Measurements from ENCODE around the gene SPR.

SPR gene

DNA sequence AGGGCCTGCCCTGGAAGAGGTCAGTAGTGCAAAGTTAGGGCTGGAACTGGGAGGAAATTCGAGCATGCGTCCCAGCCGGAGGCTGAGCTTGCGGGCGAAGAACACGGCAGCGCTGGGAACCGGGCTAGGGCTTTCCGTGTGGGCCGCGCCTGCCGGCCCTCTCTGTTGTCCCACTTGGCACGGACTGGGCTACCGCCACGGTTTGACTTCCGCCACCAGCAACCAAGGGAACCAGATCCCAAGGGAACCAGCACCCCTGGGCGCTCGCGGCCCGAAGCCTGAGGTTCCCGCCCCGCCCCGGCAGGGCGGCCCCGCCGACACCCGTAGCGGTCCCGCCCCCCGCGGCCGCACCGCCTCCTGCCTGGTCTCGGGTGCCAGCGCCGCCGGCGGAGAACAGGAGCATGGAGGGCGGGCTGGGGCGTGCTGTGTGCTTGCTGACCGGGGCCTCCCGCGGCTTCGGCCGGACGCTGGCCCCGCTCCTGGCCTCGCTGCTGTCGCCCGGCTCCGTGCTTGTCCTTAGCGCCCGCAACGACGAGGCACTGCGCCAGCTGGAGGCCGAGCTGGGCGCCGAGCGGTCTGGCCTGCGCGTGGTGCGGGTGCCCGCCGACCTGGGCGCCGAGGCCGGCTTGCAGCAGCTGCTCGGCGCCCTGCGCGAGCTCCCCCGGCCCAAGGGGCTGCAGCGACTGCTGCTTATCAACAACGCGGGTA is at the start of gene SPR:
SPR (plus strand) TSS at position 377 of the 708 bp plus-strand sequence; CDS start at position 402, 25 bp downstream.
- DNase-seq, result peak; percentile 59

DNA sequence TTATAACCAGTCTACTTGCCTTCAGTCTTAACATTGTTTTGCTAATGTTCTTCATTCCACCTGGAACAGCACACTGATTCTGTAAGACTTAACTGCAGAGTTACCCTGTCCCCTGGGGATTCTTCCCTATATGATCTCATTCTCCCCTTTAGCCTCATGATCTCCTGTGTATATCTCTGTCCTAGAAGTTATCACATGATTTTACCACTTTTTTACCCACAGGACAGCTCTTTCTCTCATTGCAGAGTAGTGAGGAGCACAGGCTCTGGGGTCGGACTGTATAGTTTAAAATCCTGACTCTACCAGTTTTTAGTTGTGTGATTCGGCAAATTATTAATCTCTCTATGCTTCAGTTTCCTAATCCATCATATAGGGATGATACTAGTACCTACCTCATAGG is 47.1 kb upstream of the SPR start:
- DNase-seq, result no peak

- no peak for DNase-seq
Observed at GRCh38 chr2:72841462-72842125, 45.6 kb upstream of the SPR start.

DNA sequence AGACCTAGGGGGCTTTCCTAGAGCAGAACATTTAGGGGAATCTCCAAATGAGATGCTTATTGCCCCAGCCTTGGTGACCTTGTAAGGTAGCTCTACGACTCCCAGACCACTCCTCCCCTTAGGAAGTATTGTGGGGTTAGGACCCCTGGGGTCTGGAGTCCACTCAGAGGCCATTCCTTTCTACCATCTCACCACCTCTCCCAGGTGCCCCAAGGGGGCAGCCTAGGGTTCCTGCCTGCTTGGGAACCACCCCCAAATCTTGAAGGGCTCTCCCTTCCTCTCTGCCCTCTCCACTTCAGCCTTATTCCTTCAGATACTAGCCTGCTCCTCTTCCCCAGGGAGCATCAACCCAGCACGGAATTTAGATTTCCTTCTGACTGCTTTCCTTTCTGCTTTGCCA is 43.9 kb upstream of the SPR start:
- no peak for DNase-seq

DNA sequence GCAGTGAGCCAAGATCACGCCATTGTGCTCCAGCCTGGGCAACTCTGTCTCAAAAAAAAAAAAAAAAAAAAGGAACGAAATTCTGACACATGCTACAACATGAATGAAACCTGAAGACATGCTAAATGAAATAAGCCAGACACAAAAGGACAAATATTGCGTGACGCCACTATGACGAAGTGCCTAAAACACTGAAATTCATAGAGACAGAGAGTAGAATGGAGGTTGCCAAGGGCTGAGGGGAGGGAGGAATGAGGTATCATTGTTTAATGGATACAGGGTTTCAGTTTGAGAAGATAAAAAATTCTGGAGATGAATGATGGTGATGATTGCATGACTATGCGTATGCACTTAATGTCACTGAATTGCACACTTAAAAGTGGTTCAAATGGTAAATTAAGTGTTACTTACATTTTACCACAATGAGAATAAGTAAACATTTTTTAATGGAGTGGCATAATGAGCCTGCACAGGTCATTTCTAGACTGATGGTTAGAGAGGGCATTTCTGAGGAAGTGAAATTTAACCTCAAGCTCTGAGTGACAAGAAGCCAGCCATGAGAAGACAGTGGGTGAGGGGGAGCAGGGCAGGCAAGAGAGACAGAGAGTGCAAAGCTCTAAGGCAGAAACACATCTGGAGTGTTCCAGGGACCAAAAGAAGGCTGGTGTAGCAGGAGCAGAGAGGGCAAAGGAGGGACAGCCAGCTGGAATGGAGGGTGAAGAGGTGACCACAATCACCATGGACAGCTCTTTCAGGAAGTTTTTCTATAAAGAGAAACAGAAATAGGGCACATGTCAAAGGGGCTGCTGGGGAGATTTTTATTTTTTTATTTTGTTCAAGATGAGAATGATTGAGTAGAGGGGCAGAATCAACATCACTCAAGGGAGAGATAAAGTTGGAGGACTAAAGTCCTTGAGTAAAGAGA is 40.8 kb upstream of the SPR start:
- DNase-seq, result no peak

- no peak for DNase-seq
Observed at GRCh38 chr2:72847534-72848315, 39.5 kb upstream of the SPR start.

DNA sequence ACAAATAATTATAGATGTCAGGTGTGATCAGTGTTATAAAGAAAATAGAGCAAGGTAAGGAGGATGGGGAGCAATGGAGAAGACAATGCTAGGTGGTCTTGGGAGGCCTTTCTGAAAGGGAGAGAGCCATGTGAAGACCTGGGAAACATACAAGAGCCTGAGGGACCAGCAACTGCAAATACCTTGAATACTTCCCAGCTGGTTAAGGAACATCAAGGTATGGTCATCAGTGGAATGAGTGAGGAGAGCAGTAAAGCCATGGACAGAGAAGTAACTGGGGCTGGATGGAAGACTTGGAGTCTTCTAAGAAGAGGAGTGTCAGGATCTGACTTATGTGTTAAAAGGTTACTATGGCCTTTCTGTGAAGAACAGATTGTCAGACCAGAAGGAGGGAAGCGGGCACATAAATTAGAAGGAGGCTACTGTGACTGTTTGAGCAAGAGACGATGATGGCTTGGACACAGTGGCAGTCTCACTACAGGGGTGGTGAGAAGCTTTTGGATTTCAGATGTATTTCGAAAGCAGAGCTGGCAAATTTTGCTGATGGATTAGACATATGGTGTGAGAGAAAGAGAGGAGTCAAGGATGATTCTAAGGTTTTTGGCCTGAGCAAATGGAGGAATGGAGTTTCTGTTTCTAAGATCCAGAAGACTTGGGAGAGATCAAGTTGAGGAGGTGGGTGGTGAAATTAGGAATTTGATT is 38.6 kb upstream of the SPR start:
- no peak for DNase-seq

- no peak for DNase-seq
Observed at GRCh38 chr2:72849138-72849462, 38.1 kb upstream of the SPR start.

DNA sequence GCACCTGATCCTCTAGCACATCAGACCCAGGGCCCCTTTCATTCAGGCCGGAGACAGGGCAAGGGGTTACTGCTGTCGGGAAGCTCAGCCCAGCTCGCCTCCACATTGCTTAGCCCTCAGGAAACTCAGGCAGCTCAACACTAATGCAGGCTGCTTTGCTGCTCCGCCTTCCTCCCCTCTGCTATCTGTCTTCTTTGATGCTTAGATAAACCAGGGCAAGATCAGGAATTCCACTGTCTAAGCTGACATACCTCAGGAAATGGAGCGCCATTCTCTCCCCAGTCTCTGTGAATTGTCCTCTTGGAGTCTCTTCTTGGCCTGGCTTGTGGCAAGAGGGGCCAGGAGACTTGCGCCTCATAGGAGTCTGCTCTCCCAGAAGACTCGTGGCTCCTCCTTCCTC is 35.9 kb upstream of the SPR start:
- no peak for DNase-seq

GRCh38 chr2:72859831-72860262 is 27.4 kb upstream of the SPR start:
- DNase-seq, result peak; percentile 50

GRCh38 chr2:72862239-72862988 is 24.8 kb upstream of the SPR start:
- DNase-seq, result peak; percentile 86

- DNase-seq, result no peak
Observed at GRCh38 chr2:72863046-72863445, 24.2 kb upstream of the SPR start.

- DNase-seq, result peak; percentile 32
Observed at GRCh38 chr2:72864500-72864899, 22.7 kb upstream of the SPR start.

DNA sequence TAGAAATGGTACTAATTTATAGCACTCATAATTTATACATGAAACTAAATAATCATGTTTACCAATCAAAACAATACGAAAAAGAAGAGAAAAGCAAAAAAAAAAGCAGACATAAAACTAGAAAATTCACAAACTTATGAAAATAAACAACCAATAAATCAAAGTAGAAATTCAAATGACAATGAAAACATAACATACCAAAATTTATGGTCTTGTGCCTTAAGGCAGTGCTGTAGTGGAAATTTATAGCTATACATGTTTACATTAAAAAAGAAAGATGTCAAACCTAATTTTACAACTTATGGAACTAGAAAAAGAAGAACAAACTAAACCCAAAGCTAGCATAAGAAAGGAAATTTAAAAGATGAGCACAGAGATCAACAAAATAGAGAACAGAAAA is 16.1 kb upstream of the SPR start:
- no peak for DNase-seq

DNA sequence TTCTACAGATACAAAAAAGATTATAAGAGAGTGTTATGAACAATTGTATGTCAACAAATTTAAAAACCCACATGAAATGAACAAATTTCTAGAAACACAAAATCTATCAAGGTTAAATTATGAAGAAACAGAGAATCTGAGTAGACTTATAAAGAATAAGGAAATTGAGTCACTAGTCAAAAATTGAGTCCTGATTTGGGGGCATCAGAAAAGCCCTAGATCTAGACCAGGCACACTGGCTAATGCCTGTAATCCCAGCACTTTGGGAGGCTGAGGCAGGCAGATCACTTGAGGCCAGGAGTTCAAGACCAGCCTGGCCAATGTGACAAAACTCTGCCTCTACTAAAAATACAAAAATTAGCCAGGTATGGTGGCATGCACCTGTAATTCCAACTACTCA is 15.3 kb upstream of the SPR start:
- DNase-seq, result no peak

GRCh38 chr2:72883356-72883962 is 3.7 kb upstream of the SPR start:
- DNase-seq, result no peak

GRCh38 chr2:72886505-72887031 is 640 bp upstream of the SPR start:
- DNase-seq, result no peak

DNA sequence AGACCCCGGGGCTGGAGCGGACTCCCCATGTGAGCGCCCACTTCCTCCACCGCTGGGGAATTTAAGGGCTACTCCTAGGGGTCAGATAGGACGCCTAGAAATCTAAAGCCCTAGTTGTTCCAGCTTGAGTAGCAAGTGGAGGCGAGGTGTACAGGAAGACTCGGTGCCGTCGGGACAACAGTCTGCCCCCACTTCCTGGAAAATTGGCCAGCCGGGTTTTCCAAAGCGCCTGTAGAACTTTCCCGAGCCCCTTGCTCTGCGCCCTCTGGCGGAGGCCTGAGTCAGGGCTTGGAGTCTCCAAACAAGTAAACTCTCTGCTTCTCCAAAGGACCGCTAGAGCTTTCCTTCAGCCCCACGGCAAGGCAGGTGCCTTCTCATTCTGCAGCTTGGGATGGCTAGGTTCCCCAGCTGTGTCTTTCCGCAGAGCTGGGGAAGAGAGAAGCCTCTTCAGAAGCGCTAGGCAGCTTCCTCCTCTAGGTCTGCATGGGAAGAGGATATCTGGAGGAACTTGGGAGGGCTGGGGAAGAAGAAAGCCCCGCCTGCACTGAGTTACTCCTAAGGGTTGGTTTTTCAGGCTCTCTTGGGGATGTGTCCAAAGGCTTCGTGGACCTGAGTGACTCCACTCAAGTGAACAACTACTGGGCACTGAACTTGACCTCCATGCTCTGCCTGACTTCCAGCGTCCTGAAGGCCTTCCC is 681 bp downstream of the SPR start:
- DNase-seq, result peak; percentile 48

- DNase-seq, result no peak
Observed at GRCh38 chr2:72888438-72889202, 1.4 kb downstream of the SPR start.

All from stimulated activated CD4-positive, alpha-beta T cell treated with anti-CD3 and anti-CD28 coated beads, Interleukin-1b, Interleukin-23, amount 100 ng/mL, for 48 hours (primary cell).